ENCODE measurements around the gene HUS1B. TPM values are rescaled to one million over a fixed set of nuclear protein-coding genes. Genes with fewer than 3 reads are reported as not detected.

The HUS1B gene
- total RNA-seq, 4 donors from 2014 or later: 2.3 to 4.8 (median 4.0) TPM

GRCh38 chr6:609905-610304 lies 47.0 kb downstream of the HUS1B start:
- 96% methylated on average over 4 of the region's 4 CpGs for WGBS, 2 donors
- no peaks in the 10 kb centered on the region for H3K9me3 ChIP-seq
- H3K36me3 ChIP-seq: no peaks in the 10 kb centered on the region
- H3K4me3 ChIP-seq (replicated peaks in 1 of 3): no peak overlapping the region
- H3K4me1 ChIP-seq: no peaks in the 10 kb centered on the region
- no peak for DNase-seq
- H3K27ac ChIP-seq: no peak overlapping the region
- no peak for TF ChIP-seq POLR2A (IDR thresholded peaks at IDR 0.05)
- TF ChIP-seq, protein P1, sequence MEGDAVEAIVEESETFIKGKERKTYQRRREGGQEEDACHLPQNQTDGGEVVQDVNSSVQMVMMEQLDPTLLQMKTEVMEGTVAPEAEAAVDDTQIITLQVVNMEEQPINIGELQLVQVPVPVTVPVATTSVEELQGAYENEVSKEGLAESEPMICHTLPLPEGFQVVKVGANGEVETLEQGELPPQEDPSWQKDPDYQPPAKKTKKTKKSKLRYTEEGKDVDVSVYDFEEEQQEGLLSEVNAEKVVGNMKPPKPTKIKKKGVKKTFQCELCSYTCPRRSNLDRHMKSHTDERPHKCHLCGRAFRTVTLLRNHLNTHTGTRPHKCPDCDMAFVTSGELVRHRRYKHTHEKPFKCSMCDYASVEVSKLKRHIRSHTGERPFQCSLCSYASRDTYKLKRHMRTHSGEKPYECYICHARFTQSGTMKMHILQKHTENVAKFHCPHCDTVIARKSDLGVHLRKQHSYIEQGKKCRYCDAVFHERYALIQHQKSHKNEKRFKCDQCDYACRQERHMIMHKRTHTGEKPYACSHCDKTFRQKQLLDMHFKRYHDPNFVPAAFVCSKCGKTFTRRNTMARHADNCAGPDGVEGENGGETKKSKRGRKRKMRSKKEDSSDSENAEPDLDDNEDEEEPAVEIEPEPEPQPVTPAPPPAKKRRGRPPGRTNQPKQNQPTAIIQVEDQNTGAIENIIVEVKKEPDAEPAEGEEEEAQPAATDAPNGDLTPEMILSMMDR (IDR thresholded peaks at IDR 0.05): no peak
- intact Hi-C loops (cut with DNase I): no loop called here
- no peaks in the 10 kb centered on the region for H3K27me3 ChIP-seq

GRCh38 chr6:606829-607379 lies 50.0 kb downstream of the HUS1B start:
- H3K4me3 ChIP-seq (replicated peaks in 1 of 3): no peak overlapping the region
- WGBS, 2 donors: 93 to 96% methylated on average over 14 of the region's 14 CpGs
- H3K4me1 ChIP-seq: no peaks in the 10 kb centered on the region
- H3K9me3 ChIP-seq: no peaks in the 10 kb centered on the region
- no peak for TF ChIP-seq POLR2A (IDR thresholded peaks at IDR 0.05)
- TF ChIP-seq, protein P1 (IDR thresholded peaks at IDR 0.05): no peak
- intact Hi-C loops (cut with DNase I): no loop called here
- no peak overlapping the region for H3K27ac ChIP-seq
- H3K27me3 ChIP-seq: no peaks in the 10 kb centered on the region
- no peak for DNase-seq
- no peaks in the 10 kb centered on the region for H3K36me3 ChIP-seq

Other genes with a start within 250 kb of the HUS1B start
- gene EXOC2, start 36.0 kb upstream of the HUS1B start, total RNA-seq: 10 to 100 TPM; 25.6 to 37.1 (median 30.8) TPM

Data from thyroid gland (tissue), 4 donors.